NOMO-1 treated with dmso at 0.1 percent for 144 hours (cell line): ENCODE data around the gene GPAT2.
"Not testable (repeated sequence)": the region's sequence is repeated elsewhere in the genome, so short reads cannot be mapped to it uniquely, and the experiment has no call there.

Experiments
- DNase-seq: peaks from one replicate; lab custom pipeline; 2025; ENCODE audit not compliant: unreplicated experiment; lab: John Stamatoyannopoulos, UW

GPAT2 gene

DNA sequence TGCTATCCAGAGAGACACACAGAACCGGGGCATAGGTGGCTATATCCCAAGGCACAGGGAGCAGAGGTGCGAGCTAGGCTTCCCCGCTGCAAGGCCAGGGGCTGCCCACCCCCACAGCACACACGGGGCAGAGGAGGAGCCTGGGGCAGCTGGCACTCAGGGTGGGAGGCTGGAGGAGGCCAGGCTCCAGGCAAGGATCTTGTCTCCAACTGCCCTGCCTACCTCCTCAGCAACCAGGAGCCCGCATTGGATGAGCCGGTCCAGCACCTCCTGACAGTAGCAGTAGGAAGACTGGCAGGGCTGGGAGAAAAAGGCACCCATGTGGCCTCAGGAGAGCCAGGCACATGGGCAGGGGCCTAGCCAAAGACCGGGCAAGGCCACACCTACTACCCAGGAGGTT, 11.0 kb downstream of the GPAT2 start:
- DNase-seq = not testable (repeated sequence)

DNA sequence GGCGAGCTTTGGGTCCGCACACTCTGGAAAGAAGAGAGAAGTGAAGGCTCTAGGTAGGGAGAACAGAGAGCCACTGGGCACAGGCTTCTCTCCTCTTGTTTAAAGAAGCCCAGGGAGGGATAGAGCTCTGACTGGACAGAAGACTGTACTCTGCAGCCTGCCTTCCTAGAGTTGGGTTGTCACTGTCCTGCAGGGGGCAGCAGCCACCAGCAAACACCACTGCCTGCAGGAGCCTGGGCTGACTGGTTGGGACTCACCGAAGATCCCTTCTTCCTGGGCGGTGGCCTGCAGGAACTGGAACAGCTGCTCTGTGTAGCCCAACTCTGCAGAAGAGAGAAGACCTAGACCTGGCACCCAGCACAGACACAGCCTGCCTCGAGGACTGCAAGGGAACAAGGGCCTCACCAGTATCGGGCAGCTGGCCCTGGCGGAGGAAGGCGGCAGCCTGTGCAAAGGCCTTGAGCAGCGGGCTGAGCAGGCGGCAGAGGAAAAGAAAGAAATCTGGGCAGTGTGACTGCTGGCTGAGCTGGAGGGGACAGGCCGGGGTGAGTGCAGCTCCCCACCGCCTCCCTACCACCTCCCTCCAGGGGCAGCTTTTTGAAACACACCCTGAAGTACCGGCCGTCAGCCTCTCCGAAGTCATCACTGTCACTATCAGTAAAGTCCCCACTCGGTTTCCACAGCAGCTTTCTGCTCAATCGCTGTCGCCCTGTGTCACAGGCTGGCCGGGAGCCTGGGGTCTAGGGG, 11.8 kb downstream of the GPAT2 start:
- not testable (repeated sequence) for DNase-seq

- DNase-seq = not testable (repeated sequence)
These were observed 12.6 kb downstream of the GPAT2 start for GRCh38 chr2:96022126-96022525.

DNA sequence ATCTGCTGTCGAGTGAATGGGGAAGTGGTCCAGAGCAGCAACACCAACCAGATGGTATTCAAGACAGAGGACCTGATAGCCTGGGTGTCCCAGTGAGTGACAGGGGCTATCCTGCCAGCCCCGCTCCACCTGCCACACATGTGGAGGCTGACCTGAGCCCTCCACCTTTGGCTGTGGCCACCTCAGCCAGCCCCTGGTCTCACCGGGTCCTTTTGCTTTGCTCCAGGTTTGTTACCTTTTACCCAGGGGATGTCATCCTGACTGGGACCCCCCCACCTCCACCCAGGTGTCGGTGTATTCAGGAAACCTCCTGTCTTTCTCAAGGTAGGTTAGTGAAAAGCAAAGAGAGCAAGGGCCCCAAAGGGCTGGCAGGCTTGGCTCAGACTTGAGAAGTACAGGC, 13.6 kb downstream of the GPAT2 start:
- DNase-seq = not testable (repeated sequence)

- DNase-seq = not testable (repeated sequence)
These were observed 14.7 kb downstream of the GPAT2 start for GRCh38 chr2:96019909-96020590.

GRCh38 chr2:96016321-96016720, 18.4 kb downstream of the GPAT2 start:
- not testable (repeated sequence) for DNase-seq

- DNase-seq = not testable (repeated sequence)
These were observed 21.9 kb downstream of the GPAT2 start for GRCh38 chr2:96012792-96013264.

DNA sequence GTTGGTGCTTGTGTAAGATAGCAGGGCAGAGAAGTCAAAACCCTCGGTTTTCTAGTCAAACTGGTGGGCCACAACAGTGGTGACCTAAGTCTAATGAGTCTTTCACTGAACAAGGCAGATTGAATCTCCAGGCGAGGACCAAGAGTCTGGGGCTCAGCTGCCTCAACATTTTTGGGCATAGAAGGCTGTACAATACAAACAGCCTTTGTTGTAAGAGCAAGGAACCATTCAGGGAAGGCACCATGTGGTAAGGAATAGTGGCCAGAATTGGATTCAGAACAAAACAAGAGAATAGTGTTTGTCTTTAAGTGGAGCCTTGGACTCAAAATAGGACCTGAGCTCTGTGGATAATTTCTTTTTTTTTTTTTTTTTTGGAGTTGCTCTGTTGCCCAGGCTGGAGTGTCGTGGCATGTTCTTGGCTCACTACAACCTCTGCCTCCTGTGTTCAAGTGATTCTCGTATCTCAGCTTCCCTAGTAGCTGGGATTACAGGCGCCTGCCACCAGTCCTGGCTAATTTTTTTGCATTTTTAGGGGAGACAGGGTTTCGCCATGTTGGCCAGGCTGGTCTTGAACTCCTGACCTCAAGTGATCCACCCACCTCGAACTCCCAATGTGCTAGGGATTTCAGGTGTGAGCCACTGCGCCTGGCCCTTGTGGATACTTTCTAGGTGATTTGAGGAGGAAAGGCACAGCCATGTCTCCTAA, 22.5 kb downstream of the GPAT2 start:
- DNase-seq = not testable (repeated sequence)

DNA sequence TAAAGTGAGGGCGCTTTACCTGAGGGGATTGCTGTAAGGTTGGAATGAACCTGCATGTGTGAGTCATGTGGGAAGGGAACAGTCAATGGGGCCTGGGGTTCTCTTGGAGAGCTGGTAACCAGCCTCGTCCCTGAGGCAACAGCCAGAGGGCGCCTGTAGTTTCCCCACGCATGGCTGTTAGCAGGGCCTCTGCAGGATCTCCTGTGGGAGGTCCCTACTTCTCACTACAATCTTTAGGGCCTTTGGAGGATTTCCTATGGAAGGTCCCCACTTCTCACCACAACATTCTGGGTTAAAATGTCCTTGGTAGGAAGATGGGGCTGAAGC, 23.6 kb downstream of the GPAT2 start:
- DNase-seq = not testable (repeated sequence)

GRCh38 chr2:96010320-96011128, 24.2 kb downstream of the GPAT2 start:
- DNase-seq = not testable (repeated sequence)

DNA sequence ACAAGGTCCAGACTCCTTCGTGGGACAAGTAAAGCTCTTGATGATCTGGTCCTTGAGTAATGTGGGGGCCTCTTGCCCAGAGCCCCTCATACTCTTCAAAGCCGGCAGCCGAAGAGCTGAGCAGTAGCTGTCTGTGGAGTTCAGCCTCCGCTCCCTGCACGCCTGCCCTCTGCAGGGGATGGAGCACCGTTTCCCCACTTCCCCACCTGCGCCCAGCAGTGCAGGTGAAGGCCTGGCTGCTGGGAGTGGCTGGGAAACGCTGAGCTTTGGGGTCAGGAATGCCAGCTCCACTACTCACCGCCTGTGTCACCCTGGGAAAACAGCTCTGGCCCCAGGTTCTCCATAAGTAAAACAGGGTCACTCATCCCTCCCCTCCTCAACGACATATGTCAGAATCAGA, 24.9 kb downstream of the GPAT2 start:
- not testable (repeated sequence) for DNase-seq

DNA sequence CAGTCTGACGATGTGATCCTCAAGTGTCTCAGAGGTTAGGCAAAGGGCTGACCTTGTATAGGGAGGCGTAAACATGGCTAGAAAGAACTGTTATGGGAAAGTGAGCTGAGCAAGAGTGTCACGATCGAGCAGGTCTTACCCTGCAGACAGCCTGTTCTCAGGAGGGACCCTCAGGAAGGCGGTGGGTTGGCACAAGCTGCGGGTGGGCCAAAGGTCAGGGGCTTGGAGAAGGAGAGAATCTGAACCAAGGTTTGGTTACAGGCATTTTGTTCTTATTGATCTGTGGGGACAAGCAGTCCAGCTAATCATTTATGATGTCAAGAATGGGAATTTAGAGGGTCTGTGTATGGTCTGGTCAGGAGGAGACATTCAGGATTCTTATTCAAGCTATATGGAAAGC, 26.7 kb downstream of the GPAT2 start:
- not testable (repeated sequence) for DNase-seq

- not testable (repeated sequence) for DNase-seq
These were observed 28.5 kb downstream of the GPAT2 start for GRCh38 chr2:96006248-96006647.

DNA sequence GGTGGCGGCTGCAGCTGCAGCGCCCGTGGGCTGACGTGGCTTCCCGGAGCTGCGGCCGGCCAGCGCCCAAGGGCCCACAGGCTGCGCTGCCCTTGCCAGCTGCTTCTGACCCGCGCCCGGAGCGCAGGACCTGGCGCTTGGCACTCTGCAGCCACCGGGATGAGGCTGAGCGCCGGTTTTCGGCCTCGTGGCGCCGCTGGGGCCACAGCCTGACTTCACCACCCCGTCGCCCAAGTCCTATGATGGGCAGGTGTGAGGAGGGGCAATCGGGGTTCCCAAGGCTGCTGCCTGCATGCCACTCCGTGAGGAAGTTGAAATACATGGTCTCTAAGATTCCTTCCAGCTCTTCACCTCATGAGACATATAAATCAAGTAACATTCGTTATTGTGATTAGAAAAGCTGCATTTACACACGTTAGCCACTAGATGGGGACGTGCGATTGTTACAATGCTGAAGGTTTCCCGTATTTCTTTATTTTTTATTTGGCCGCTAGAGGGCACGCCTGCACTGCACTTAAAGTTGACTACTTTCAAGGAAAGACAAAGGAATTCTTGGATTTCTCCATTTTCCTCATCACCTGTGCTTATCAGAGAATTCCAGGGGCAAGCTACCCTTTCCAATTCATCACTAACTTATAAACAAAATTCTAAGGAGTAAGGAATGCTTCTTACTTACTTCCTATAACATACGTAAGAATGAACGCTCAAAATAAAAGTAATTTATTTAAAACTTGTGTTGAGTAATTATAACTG, 42.0 kb downstream of the GPAT2 start:
- DNase-seq = not testable (repeated sequence)

DNA sequence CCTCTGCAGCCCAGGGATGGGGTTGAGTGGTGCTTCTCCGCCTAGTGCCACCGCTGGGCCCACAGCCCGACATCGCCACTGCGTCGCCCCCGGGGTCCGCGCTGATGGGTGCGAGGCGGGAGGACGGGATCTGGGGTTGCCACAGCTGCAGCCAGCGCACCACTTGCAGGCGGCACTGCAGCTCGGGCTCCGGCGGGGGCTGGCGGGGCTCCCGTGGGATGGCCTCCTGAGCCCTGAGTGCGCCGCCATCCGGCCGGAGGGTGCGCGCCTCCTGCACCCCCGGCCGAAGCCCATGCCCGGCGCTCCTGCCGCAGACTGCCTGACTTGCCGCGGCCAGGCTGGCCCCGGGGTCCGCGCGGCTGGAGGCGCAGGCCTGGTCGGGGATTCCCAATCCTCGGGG, 42.6 kb downstream of the GPAT2 start:
- DNase-seq = not testable (repeated sequence)

- not testable (repeated sequence) for DNase-seq
These were observed 43.2 kb downstream of the GPAT2 start, which contains the start of gene ANKRD36C for GRCh38 chr2:95991351-95992094. TSS of gene ANKRD36C (minus strand) at chr2:95991824. CDS start at chr2:95991708, 116 bp downstream.

DNA sequence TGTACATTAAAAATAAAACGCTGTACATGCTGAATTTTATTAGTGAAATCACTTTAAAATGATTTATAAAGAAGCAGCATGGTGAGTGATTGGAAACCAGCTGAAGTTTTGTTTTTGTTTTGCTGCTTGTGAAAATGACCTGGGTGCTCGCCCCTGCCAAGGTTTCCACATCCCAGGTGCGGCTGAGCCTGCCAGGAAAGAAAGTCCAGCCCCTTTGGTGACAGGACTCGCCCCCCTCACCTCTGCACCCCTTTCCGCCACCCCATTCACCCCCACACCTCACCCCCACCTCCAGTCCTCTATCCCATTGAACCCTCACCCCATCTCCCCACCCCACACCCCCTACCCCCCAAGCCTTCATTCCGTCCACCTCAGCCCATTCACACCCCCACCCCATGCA, 43.8 kb downstream of the GPAT2 start:
- not testable (repeated sequence) for DNase-seq
